Endodermal cell (in vitro differentiated cells): ENCODE measurements around the gene ZNF70. TPM values are rescaled to one million over a fixed set of nuclear protein-coding genes. Genes with fewer than 3 reads are reported as not detected.

Source experiments
- DNase-seq: peaks from one replicate; pipeline ENCODE4 v3.0.0-alpha.2; 2017
- H3K27ac ChIP-seq: 2 replicates; pipeline ENCODE4 v1.5.1; 2013; ENCODE audit warnings: mild to moderate bottlenecking, low read depth, low read length, moderate library complexity
- H3K27me3 ChIP-seq: 2 replicates; pipeline ENCODE4 v1.6.1; 2013; ENCODE audit warnings: mild to moderate bottlenecking, low read length, moderate library complexity; ENCODE audit not compliant: insufficient read depth, control insufficient read depth, poor library complexity, severe bottlenecking
- H3K36me3 ChIP-seq: 2 replicates; pipeline ENCODE4 v1.7.0; 2013; ENCODE audit warnings: mild to moderate bottlenecking, low read length, moderate library complexity; ENCODE audit not compliant: control insufficient read depth, insufficient read depth
- H3K4me1 ChIP-seq: one replicate; pipeline ENCODE4 v1.7.0; 2013; ENCODE audit warnings: low read length; ENCODE audit not compliant: control insufficient read depth, insufficient read depth
- H3K4me3 ChIP-seq: 2 replicates; pipeline ENCODE4 v1.5.1; 2013; ENCODE audit warnings: mild to moderate bottlenecking, low read length, moderate library complexity
- H3K9ac ChIP-seq: 2 replicates; pipeline ENCODE4 v1.6.1; 2013; ENCODE audit warnings: mild to moderate bottlenecking, low read length, moderate library complexity; ENCODE audit not compliant: poor library complexity, severe bottlenecking; ENCODE audit errors: extremely low read depth
- H3K9me3 ChIP-seq: 2 replicates; pipeline ENCODE4 v1.6.1; 2013; ENCODE audit warnings: mild to moderate bottlenecking, low read length, moderate library complexity; ENCODE audit not compliant: control insufficient read depth
- H3K27ac Mint-ChIP-seq: 2 replicates; pipeline ENCODE4 v1.8.0; 2020; ENCODE audit warnings: mixed read lengths
- H3K27me3 Mint-ChIP-seq: 2 replicates; pipeline ENCODE4 v1.8.0; 2021; ENCODE audit warnings: mild to moderate bottlenecking, mixed read lengths; ENCODE audit not compliant: insufficient read depth
- H3K36me3 Mint-ChIP-seq: 2 replicates; pipeline ENCODE4 v1.8.0; 2020; ENCODE audit warnings: low read depth, mixed read lengths
- H3K4me1 Mint-ChIP-seq: 2 replicates; pipeline ENCODE4 v1.8.0; 2020; ENCODE audit warnings: mixed read lengths
- H3K4me3 Mint-ChIP-seq: 2 replicates; pipeline ENCODE4 v1.8.0; 2020; ENCODE audit warnings: mild to moderate bottlenecking, moderate library complexity, mixed read lengths
- H3K9me3 Mint-ChIP-seq: 2 replicates; pipeline ENCODE4 v1.8.0; 2020; ENCODE audit warnings: mild to moderate bottlenecking, mixed read lengths
- CTCF ChIP-seq: fragments of 200-600 bp; sonication (generic); conservative IDR thresholded peaks from 2 replicates; pipeline ENCODE4 v1.5.0; 2021; ENCODE audit warnings: antibody characterized with exemption, mild to moderate bottlenecking
- WGBS, 2 experiments: methylation state at CpG; one replicate each; pipeline versions ENCODE4 v1.1.5 to v1.1.7; 2013; ENCODE audit warnings: missing lambda C conversion rate in 2 of 2, mixed read lengths in 1 of 2; ENCODE audit not compliant: insufficient coverage in 1 of 2, insufficient read length in 1 of 2; 5-methylcytosine and 5-hydroxymethylcytosine counted together
- total RNA-seq, 2 donors: library from RNA; stranded (reverse); fragmentation: NEBNext Ultra II Directional in 1 of 2; extraction: Animal tissue kit (Norgen Biotek cat#: 25700) in 1 of 2; gene quantifications; 2 replicates in 1 of 2; 3 replicates in 1 of 2; pipeline ENCODE4 v1.2.1, GENCODE V29; 2021

The ZNF70 gene
- total RNA-seq, 2 donors from 2014 or later, result 4.7 to 5.7 TPM

GRCh38 chr22:23704062-23704461 lies 46.9 kb downstream of the ZNF70 start:
- H3K9me3 ChIP-seq, result no peaks in the 10 kb centered on the region
- no peaks in the 10 kb centered on the region for H3K27me3 ChIP-seq
- no peak for TF ChIP-seq CTCF
- no peak overlapping the region for H3K4me3 ChIP-seq
- peaks cover 80% of the 10 kb centered on the region for H3K36me3 Mint-ChIP-seq
- no peak overlapping the region for H3K27ac Mint-ChIP-seq
- H3K4me1 Mint-ChIP-seq, result no peaks in the 10 kb centered on the region
- H3K9ac ChIP-seq, result no peak overlapping the region
- H3K4me1 ChIP-seq, result no peaks in the 10 kb centered on the region
- no peak overlapping the region for H3K4me3 Mint-ChIP-seq
- H3K27ac ChIP-seq, result no peak overlapping the region
- no peaks in the 10 kb centered on the region for H3K9me3 Mint-ChIP-seq
- 86 to 94% methylated on average over 2 to 5 of the region's 5 CpGs for WGBS, 2 experiments
- H3K27me3 Mint-ChIP-seq, result no peaks in the 10 kb centered on the region
- DNase-seq, result no peak
- peaks cover 88% of the 10 kb centered on the region for H3K36me3 ChIP-seq

GRCh38 chr22:23700706-23701105 lies 50.2 kb downstream of the ZNF70 start:
- H3K9ac ChIP-seq, result no peak overlapping the region
- Mint-ChIP-seq H3K4me3 (no peak overlapping the region), H3K27ac (no peak overlapping the region), H3K4me1 (no peaks in the 10 kb centered on the region), H3K36me3 (peaks cover 52% of the 10 kb centered on the region), H3K9me3 (no peaks in the 10 kb centered on the region), H3K27me3 (no peaks in the 10 kb centered on the region)
- no peak for DNase-seq
- H3K27ac ChIP-seq, result no peak overlapping the region
- H3K4me3 ChIP-seq, result no peak overlapping the region
- no peaks in the 10 kb centered on the region for H3K4me1 ChIP-seq
- no peaks in the 10 kb centered on the region for H3K27me3 ChIP-seq
- no peak for TF ChIP-seq CTCF
- H3K36me3 ChIP-seq, result peaks cover 57% of the 10 kb centered on the region
- WGBS, 2 experiments, result 94 to 95% methylated on average over 5 to 7 of the region's 7 CpGs
- no peaks in the 10 kb centered on the region for H3K9me3 ChIP-seq

GRCh38 chr22:23698673-23699235 lies 52.2 kb downstream of the ZNF70 start:
- no peak overlapping the region for H3K27ac ChIP-seq
- H3K9me3 ChIP-seq, result no peaks in the 10 kb centered on the region
- Mint-ChIP-seq H3K4me1 (no peaks in the 10 kb centered on the region), H3K9me3 (no peaks in the 10 kb centered on the region), H3K4me3 (no peak overlapping the region), H3K36me3 (peaks cover 45% of the 10 kb centered on the region), H3K27me3 (no peaks in the 10 kb centered on the region), H3K27ac (no peak overlapping the region)
- H3K4me3 ChIP-seq, result no peak overlapping the region
- no peaks in the 10 kb centered on the region for H3K4me1 ChIP-seq
- peaks cover 48% of the 10 kb centered on the region for H3K36me3 ChIP-seq
- 94 to 97% methylated on average over 5 to 10 of the region's 10 CpGs for WGBS, 2 experiments
- no peaks in the 10 kb centered on the region for H3K27me3 ChIP-seq
- no peak for DNase-seq
- H3K9ac ChIP-seq, result no peak overlapping the region
- TF ChIP-seq CTCF, result no peak
